Gastroesophageal sphincter (tissue), 4 donors: ENCODE data around the gene RBFOX2. TPM values are rescaled to one million over a fixed set of nuclear protein-coding genes. Genes with fewer than 3 reads are reported as not detected.
A peak's percentile ranks its signal among the peaks of the same experiment; 100 is the strongest.

Source experiments
- ATAC-seq: fragments of 150-250 bp; one replicate; pipeline ENCODE4 v1.9.1; 2016; ENCODE audit warnings: mild to moderate bottlenecking, moderate library complexity
- H3K27ac ChIP-seq, 4 donors: fragments of 200-600 bp; sonication (generic) in 3 of 4; 1 replicate in 3 of 4; 2 replicates in 1 of 4; pipeline ENCODE4 v1.5.1; 2016 to 2019
- H3K27me3 ChIP-seq: fragments of 200-600 bp; sonication (generic); one replicate; pipeline ENCODE4 v1.5.1; 2019
- H3K36me3 ChIP-seq, 2 donors: fragments of 200-600 bp; sonication (generic); one replicate each; pipeline ENCODE4 v1.5.1; 2019; ENCODE audit warnings: control low read depth in 1 of 2
- H3K4me1 ChIP-seq, 3 donors: fragments of 200-600 bp; sonication (generic); 1 replicate in 2 of 3; 2 replicates in 1 of 3; pipeline ENCODE4 v1.5.1; 2016 to 2019; ENCODE audit warnings: control low read depth in 2 of 3
- H3K4me3 ChIP-seq, 2 donors: fragments of 200-600 bp; sonication (generic); one replicate each; pipeline ENCODE4 v1.5.1; 2019; ENCODE audit warnings: mild to moderate bottlenecking in 1 of 2, moderate library complexity in 1 of 2
- H3K9me3 ChIP-seq, 3 donors: fragments of 200-600 bp; sonication (generic); one replicate each; pipeline ENCODE4 v1.5.1; 2017 to 2019; ENCODE audit warnings: control low read depth in 2 of 3
- CTCF ChIP-seq, 4 experiments: fragments of 200-600 bp in 2 of 4; fragments of 450-650 bp in 2 of 4; sonication (generic) in 1 of 4; IDR thresholded peaks; one replicate each; pipeline ENCODE4 v1.5.1; 2017 to 2019; ENCODE audit warnings: antibody characterized with exemption in 4 of 4, mild to moderate bottlenecking in 2 of 4, moderate library complexity in 2 of 4
- EP300 ChIP-seq: sonication (generic); formaldehyde crosslinking; IDR thresholded peaks from one replicate; pipeline ENCODE4 v1.6.1; 2017; ENCODE audit warnings: antibody characterized with exemption, mild to moderate bottlenecking
- POLR2A ChIP-seq, 2 donors: fragments of 450-650 bp; IDR thresholded peaks; one replicate each; pipeline ENCODE4 v1.6.1; 2017; ENCODE audit warnings: antibody characterized with exemption in 2 of 2, mild to moderate bottlenecking in 2 of 2, moderate library complexity in 1 of 2
- POLR2AphosphoS5 ChIP-seq: sonication (generic); formaldehyde crosslinking; IDR thresholded peaks from one replicate; pipeline ENCODE4 v1.6.1; 2017; ENCODE audit warnings: antibody characterized with exemption
- WGBS, 2 donors: methylation state at CpG; one replicate each; pipeline ENCODE4 v1.1.5; 2018; ENCODE audit warnings: low coverage in 1 of 2; 5-methylcytosine and 5-hydroxymethylcytosine counted together
- total RNA-seq, 4 donors: library from RNA; depleted of rRNA; stranded (reverse); fragments of >200 nt; gene quantifications; one replicate each; pipeline ENCODE4 v1.1.0, GENCODE V29; 2016

The RBFOX2 gene
- total RNA-seq, 4 donors from 2014 or later = 120 to 197 (median 169) TPM

- Histone ChIP-seq H3K4me3 (no peak overlapping the region), H3K9me3 (no peaks in the 10 kb centered on the region), H3K27me3 (no peaks in the 10 kb centered on the region), H3K4me1 (peaks cover 30 to 76% (median 31%) of the 10 kb centered on the region in 3 donors), H3K27ac (peak overlapping the region; percentile 57 to 77 (median 71)), H3K36me3 (no peaks in the 10 kb centered on the region)
- ATAC-seq = peak; percentile 94
- TF ChIP-seq POLR2A (IDR thresholded peaks at IDR 0.05) = no peak
- no peak for TF ChIP-seq EP300
- peak; percentile 77 for TF ChIP-seq POLR2AphosphoS5
- peak; percentile 28 to 79 (median 62) for TF ChIP-seq CTCF (IDR thresholded peaks at IDR 0.05)
Observed at GRCh38 chr22:35921777-35922176, 106.8 kb downstream of the RBFOX2 start.

- no peak for ATAC-seq
- 9 to 43% methylated on average over 2 of the region's 2 CpGs for WGBS, 2 donors
- TF ChIP-seq POLR2A (IDR thresholded peaks at IDR 0.05) (no peak), POLR2AphosphoS5 (no peak), CTCF (IDR thresholded peaks at IDR 0.05) (no peak)
- Histone ChIP-seq H3K4me3 (no peak overlapping the region), H3K27ac (peak overlapping the region; percentile 56 to 77 (median 71)), H3K4me1 (peaks cover 31 to 83% (median 34%) of the 10 kb centered on the region in 3 donors), H3K9me3 (no peaks in the 10 kb centered on the region), H3K27me3 (no peaks in the 10 kb centered on the region), H3K36me3 (no peaks in the 10 kb centered on the region)
Observed at GRCh38 chr22:35921044-35921443, 107.6 kb downstream of the RBFOX2 start.

- TF ChIP-seq CTCF (IDR thresholded peaks at IDR 0.05) (no peak), POLR2A (IDR thresholded peaks at IDR 0.05) (no peak), EP300 (no peak), POLR2AphosphoS5 (no peak)
- no peak for ATAC-seq
- 73% methylated on average over 5 to 6 of the region's 8 CpGs for WGBS, 2 donors
- no peaks in the 10 kb centered on the region for H3K9me3 ChIP-seq
- H3K4me3 ChIP-seq = no peak overlapping the region
- peak overlapping the region in 1 of 4 donors; percentile 71 for H3K27ac ChIP-seq
- no peaks in the 10 kb centered on the region for H3K36me3 ChIP-seq
- no peaks in the 10 kb centered on the region for H3K27me3 ChIP-seq
- H3K4me1 ChIP-seq = peaks cover 34 to 94% (median 46%) of the 10 kb centered on the region in 3 donors
Observed at GRCh38 chr22:35919002-35919542, 109.6 kb downstream of the RBFOX2 start.

- peaks cover 40 to 96% (median 50%) of the 10 kb centered on the region in 3 donors for H3K4me1 ChIP-seq
- no peak overlapping the region for H3K4me3 ChIP-seq
- H3K27ac ChIP-seq = peak overlapping the region in 1 of 4 donors; percentile 32
- H3K36me3 ChIP-seq = no peaks in the 10 kb centered on the region
- ATAC-seq = no peak
- 24 to 50% methylated on average over 2 to 3 of the region's 3 CpGs for WGBS, 2 donors
- TF ChIP-seq POLR2A (IDR thresholded peaks at IDR 0.05) = no peak
- no peak for TF ChIP-seq EP300
- TF ChIP-seq POLR2AphosphoS5 = no peak
- no peak for TF ChIP-seq CTCF (IDR thresholded peaks at IDR 0.05)
- no peaks in the 10 kb centered on the region for H3K27me3 ChIP-seq
- H3K9me3 ChIP-seq = no peaks in the 10 kb centered on the region
Observed at GRCh38 chr22:35918456-35918855, 110.2 kb downstream of the RBFOX2 start.

GRCh38 chr22:35917651-35918050 is 111.0 kb downstream of the RBFOX2 start:
- Histone ChIP-seq H3K36me3 (no peaks in the 10 kb centered on the region), H3K27ac (peak overlapping the region in 1 of 4 donors; percentile 32), H3K9me3 (no peaks in the 10 kb centered on the region), H3K27me3 (no peaks in the 10 kb centered on the region), H3K4me3 (no peak overlapping the region), H3K4me1 (peaks cover 40 to 97% (median 53%) of the 10 kb centered on the region in 3 donors)
- TF ChIP-seq POLR2A (IDR thresholded peaks at IDR 0.05) = no peak
- no peak for TF ChIP-seq POLR2AphosphoS5
- no peak for TF ChIP-seq CTCF (IDR thresholded peaks at IDR 0.05)
- no peak for TF ChIP-seq EP300
- ATAC-seq = no peak
- 75 to 83% methylated on average over 4 of the region's 4 CpGs for WGBS, 2 donors
